ENCODE results near the gene GATM.
A peak's percentile ranks its signal among the peaks of the same experiment; 100 is the strongest.

Gene GATM, protein sequence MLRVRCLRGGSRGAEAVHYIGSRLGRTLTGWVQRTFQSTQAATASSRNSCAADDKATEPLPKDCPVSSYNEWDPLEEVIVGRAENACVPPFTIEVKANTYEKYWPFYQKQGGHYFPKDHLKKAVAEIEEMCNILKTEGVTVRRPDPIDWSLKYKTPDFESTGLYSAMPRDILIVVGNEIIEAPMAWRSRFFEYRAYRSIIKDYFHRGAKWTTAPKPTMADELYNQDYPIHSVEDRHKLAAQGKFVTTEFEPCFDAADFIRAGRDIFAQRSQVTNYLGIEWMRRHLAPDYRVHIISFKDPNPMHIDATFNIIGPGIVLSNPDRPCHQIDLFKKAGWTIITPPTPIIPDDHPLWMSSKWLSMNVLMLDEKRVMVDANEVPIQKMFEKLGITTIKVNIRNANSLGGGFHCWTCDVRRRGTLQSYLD

GRCh38 chr15:45378149-45378912, at the start of gene GATM:
Gene GATM, minus strand, starts transcription at chr15:45378544. Its CDS starts 91 bp downstream, at chr15:45378453.
- peak; percentile 63 for DNase-seq

- DNase-seq, result no peak
Observed at GRCh38 chr15:45427085-45427484, 48.7 kb upstream of the GATM start.

DNA sequence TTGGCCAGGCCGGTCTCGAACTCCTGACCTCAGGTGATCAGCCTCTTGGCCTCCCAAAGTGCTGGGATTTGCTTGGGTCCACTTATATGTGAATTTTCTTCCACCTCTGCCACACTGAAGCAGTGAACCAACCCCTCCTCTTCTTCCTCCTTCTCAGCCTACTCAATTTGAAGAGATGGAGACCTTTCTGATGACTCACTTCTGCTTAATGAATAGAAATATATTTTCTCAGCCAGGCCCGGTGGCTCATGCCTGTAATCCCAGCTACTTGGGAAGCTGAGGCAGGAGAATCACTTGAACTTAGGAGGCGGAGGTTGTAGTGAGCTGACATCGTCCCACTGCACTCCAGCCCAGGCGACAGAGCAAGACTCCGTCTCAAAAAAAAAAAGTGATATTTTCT, 46.8 kb upstream of the GATM start:
- DNase-seq, result no peak

DNA sequence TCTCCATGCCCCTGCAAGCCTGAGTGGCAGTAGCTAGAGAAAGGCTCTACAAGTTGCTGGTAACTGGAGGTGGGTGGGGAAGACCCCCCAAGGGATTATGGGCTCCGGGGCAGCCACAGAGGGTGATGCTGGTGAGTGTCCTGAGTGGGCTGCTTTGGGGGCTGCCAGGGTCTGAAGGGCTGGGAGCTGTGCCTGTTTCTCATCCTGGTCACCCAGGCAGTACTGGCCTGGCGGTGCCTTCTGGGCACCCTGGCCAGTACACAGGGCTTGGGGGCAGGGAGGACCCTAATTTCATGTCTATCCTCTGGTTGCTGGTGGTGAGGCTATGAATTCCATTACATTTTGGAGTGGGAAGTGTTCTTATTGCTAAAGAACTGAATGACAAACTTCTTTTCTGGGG, 46.1 kb upstream of the GATM start:
- DNase-seq, result no peak

DNA sequence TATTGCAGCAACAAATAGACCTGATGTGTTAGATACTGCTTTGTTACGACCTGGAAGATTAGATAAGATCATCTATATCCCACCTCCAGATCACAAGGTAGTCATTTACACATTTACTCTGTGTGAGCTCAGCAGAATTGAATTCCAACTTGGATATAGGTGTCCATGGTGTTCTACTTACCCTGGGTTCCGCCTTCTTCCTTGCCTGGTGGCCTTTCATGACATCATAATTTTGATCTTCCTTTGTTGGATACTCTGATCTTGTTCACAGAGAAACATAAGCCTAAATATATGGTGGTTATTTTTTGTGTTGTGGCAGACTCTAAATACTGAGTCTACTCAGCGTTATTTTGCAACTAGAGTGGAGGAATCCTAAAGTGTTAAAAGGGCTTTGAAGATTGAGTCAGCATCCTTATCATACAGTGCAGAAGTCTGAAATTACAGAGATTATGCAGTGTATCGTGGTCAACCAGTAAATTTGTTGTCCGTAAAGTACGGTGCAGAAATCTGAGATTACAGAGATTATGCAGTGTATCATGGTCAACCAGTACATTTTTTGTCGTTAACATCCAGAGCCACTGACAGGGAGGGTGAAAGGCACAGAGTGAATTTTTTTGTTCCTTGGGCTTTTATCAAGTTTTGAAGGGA, 39.1 kb upstream of the GATM start:
- DNase-seq, result no peak

- DNase-seq, result no peak
Observed at GRCh38 chr15:45414215-45414885, 36.0 kb upstream of the GATM start.

- no peak for DNase-seq
Observed at GRCh38 chr15:45409596-45409995, 31.3 kb upstream of the GATM start.

GRCh38 chr15:45407786-45408185, 29.4 kb upstream of the GATM start:
- no peak for DNase-seq

DNA sequence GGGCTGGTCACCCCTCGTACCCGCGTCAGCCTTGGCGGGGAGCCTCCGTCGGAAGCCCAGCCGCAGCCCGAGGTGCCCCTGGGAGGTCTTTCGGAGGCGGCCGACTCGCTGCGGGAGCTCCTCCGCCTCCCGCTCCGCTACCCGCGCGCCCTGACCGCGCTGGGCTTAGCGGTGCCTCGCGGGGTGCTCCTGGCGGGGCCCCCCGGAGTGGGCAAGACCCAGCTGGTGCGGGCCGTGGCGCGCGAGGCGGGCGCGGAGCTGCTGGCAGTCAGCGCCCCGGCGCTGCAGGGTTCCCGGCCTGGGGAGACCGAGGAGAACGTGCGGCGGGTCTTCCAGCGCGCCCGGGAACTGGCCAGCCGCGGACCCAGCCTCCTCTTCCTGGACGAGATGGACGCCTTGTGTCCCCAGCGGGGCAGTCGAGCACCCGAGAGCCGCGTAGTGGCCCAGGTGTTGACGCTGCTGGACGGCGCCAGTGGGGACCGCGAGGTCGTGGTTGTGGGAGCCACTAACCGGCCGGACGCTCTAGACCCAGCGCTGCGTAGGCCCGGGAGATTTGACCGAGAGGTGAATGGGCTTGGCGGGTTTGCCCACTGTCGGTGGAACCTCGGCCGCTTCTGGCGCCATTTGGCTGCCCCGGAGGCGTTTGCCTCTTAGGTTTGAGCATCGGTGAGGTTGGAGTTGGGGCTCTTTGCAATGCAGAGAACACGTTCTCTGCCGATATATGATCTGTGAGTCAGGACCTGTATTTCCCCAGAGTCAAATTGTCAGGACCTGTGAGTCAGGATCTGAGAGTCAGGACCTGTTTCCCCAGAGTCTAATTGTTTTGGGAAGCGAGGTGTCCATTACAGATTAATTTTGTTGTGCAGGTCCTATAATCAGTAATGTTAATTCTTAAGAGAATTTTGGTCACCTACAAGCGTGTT, 24.9 kb upstream of the GATM start:
- peak; percentile 51 for DNase-seq

GRCh38 chr15:45402162-45402954, 24.0 kb upstream of the GATM start:
- peak; percentile 95 for DNase-seq

DNA sequence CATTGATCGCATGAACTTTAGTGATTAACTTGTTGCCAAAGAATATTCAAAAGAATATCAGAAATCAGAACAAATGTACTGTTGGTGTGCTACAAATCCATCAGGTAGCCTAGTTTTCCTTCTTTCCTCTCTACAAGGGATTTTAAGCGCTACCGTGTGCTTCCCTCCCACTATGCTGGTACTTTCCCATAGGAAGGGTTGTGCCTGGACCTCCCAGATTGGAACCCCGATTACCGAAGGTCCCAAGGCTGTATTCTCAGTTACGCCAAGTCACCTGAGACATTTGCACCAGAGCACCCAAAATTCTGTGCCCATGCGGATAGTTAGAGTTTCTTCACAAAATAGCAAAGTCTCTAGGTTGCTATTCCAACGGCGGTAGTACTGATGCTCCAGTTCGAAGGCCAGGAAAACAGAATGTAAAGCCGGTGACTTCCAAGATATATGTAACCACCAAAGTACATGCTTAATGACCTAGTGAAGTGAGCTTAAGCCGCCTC, 23.4 kb upstream of the GATM start:
- DNase-seq, result no peak

DNA sequence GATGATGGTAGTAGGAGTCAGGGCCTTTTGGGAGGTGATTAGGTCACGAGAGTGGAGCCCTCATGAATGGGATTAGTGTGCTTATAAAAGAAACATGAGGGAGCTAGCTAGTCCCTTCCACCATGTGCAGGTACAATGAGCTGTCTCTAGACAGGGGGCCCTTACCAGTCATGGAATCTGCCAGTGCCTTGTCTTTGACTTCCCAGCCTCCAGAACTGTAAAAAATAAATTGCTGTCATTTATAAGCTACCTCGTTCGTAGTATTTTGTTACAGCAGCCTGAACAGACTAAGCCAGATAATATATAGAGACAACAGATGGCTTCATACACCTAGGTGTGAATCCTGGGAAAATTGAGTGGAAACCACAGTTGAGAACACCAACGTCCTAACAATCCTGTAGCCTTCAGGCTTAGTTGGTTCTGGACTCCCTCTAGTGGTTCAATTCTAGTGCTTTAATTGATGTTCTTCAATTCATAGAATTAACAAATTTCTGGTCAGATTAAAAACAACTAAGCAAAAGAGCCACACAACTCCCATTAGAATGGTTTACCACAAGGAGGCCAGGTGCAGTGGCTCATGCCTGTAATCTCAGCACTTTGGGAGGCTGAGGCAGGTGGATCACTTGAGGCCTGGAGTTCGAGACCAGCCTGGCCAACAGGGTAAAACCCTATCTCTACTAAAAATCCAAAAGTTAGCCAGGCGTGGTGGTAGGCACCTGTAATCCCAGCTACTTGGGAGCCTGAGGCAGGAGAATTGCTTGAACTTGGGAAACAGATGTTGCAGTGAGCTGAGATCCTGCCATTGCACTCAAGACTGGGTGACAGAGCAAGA, 21.3 kb upstream of the GATM start:
- no peak for DNase-seq

DNA sequence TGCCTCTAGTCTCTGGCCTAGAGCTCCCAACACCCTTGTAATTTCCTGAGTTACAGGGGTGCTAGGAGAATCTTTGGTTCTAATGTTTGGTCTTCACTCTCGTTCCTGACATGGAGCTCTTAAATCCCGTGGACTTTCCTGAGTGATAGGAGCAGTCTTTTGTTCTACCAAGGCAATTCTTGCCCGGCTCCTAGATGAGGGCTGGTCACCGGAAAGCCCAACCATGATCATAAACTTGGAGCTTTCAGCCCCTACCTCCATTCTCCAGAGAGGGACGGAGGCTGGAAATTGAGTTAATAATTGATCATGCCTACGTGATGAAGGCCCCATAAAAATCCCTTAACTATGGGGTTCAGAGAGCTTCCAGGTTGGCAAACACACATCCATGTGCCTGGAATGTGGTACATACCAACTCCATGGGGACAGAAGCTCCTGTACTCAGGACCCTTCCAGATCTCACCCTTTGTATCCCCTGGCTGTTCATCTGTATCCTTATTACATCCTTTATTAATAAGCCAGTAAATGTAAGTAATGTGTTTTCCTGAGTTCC, 18.8 kb upstream of the GATM start:
- no peak for DNase-seq

DNA sequence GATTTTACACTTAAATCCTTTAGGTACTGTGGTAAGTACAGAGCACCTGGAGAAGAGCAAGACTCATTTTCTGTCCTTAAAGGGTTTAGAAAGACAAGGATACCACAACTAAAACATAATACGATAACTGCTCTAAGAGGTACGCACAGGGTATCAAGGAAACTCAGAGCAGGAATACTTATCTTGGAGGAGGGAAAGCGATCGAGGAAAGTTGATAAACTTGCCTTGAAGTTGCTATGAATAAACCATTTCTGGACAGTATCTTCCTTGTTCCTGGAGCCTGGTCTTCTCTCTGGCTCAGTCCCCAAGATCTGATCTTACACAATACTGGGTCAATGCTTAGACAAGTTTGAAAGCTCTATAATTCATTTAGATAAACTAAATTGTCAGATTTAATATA, 17.6 kb upstream of the GATM start:
- no peak for DNase-seq

DNA sequence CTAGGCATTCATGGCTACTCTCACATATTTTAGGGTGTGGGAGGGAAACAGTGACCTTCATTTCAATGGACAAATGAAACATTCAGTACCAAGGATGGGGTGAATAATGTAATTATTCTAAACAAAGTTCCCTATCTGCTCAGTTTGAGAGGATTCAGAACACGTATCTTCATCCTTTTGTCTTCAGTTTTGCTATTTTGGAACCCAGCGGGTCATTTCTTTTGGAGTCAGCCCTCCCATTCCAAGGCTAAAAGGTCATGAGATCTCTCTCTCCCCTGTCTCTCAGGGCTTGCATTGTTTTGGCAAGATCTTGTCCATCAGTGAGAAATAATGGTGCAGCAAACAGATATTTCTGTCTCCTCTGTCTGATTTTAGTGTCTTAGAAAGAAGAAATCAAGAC, 16.3 kb upstream of the GATM start:
- no peak for DNase-seq

GRCh38 chr15:45393851-45394250, 15.5 kb upstream of the GATM start:
- DNase-seq, result no peak

- no peak for DNase-seq
Observed at GRCh38 chr15:45392584-45392855, 14.2 kb upstream of the GATM start.

DNA sequence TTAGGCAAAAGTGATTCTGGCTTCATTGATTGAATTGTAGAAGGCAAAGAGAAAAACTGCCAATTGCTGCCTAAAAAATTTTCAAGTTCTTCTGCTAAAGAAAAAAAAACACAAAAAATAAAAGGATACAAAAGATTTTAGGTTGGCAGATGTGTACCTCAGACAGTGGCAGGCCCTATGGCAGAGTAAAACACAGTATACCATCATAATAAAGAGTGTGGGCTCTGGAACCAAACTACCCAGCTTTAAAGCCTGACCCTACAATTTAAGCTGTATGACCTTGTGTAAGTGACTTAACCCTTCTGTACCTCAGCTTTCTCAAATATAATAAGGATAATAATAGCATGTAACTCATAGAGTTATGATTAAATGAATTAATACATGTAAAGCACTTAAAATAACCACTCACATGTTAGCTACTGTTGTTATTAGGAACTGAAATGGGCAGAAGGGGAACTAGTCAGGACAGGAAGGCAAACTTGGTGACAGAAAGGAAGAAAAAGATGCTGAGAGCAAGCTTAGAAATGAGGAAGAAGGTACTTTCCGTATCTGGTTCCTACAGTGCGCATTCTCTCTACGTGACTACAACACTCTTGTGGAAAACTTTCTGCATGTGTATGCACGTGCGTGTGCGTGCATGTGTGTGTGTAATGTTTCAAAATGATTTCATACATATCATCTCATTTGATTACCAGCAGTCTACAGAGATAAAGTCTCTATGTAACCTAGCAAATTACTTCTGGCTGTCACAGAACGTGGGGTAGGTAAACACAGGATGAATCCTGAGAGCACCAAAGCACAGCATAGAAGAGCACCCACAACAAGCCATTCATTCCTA, 13.6 kb upstream of the GATM start:
- no peak for DNase-seq

GRCh38 chr15:45389351-45389750, 11.0 kb upstream of the GATM start:
- no peak for DNase-seq

Data from stimulated activated CD8-positive, alpha-beta memory T cell treated with anti-CD3 and anti-CD28 coated beads, Interleukin-4, amount 100 ng/mL, for 48 hours (primary cell).